Measurements from ENCODE around the gene NCOA7. TPM values are rescaled to one million over a fixed set of nuclear protein-coding genes. Genes with fewer than 3 reads are reported as not detected.

NCOA7 gene
- total and polyA plus RNA-seq, 2 of the 8 experiments (the other 6 are each of a cell fraction or from before 2014, with no cell fraction given), result 2.6 to 10.7 TPM

DNA sequence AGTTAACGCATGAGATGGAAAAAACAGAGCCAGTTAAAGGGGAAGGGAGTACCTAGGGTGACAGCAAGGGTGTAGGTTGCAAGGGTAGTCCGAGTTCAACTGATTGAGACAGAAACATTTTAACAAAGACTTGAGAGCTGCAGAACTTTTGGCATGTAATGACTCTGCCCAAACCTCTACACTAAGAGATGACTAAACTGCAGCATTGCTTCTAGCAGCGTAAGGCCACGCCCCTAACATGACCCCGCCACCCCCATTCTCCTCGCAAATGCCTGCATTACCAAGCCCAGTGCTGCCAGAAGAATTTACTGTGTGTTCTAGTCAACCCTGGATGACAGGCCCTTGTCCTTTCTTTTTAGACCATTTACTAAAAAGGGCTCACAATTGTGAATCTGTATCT, 159.5 kb downstream of the NCOA7 start (continued):
- TF ChIP-seq, protein P1, sequence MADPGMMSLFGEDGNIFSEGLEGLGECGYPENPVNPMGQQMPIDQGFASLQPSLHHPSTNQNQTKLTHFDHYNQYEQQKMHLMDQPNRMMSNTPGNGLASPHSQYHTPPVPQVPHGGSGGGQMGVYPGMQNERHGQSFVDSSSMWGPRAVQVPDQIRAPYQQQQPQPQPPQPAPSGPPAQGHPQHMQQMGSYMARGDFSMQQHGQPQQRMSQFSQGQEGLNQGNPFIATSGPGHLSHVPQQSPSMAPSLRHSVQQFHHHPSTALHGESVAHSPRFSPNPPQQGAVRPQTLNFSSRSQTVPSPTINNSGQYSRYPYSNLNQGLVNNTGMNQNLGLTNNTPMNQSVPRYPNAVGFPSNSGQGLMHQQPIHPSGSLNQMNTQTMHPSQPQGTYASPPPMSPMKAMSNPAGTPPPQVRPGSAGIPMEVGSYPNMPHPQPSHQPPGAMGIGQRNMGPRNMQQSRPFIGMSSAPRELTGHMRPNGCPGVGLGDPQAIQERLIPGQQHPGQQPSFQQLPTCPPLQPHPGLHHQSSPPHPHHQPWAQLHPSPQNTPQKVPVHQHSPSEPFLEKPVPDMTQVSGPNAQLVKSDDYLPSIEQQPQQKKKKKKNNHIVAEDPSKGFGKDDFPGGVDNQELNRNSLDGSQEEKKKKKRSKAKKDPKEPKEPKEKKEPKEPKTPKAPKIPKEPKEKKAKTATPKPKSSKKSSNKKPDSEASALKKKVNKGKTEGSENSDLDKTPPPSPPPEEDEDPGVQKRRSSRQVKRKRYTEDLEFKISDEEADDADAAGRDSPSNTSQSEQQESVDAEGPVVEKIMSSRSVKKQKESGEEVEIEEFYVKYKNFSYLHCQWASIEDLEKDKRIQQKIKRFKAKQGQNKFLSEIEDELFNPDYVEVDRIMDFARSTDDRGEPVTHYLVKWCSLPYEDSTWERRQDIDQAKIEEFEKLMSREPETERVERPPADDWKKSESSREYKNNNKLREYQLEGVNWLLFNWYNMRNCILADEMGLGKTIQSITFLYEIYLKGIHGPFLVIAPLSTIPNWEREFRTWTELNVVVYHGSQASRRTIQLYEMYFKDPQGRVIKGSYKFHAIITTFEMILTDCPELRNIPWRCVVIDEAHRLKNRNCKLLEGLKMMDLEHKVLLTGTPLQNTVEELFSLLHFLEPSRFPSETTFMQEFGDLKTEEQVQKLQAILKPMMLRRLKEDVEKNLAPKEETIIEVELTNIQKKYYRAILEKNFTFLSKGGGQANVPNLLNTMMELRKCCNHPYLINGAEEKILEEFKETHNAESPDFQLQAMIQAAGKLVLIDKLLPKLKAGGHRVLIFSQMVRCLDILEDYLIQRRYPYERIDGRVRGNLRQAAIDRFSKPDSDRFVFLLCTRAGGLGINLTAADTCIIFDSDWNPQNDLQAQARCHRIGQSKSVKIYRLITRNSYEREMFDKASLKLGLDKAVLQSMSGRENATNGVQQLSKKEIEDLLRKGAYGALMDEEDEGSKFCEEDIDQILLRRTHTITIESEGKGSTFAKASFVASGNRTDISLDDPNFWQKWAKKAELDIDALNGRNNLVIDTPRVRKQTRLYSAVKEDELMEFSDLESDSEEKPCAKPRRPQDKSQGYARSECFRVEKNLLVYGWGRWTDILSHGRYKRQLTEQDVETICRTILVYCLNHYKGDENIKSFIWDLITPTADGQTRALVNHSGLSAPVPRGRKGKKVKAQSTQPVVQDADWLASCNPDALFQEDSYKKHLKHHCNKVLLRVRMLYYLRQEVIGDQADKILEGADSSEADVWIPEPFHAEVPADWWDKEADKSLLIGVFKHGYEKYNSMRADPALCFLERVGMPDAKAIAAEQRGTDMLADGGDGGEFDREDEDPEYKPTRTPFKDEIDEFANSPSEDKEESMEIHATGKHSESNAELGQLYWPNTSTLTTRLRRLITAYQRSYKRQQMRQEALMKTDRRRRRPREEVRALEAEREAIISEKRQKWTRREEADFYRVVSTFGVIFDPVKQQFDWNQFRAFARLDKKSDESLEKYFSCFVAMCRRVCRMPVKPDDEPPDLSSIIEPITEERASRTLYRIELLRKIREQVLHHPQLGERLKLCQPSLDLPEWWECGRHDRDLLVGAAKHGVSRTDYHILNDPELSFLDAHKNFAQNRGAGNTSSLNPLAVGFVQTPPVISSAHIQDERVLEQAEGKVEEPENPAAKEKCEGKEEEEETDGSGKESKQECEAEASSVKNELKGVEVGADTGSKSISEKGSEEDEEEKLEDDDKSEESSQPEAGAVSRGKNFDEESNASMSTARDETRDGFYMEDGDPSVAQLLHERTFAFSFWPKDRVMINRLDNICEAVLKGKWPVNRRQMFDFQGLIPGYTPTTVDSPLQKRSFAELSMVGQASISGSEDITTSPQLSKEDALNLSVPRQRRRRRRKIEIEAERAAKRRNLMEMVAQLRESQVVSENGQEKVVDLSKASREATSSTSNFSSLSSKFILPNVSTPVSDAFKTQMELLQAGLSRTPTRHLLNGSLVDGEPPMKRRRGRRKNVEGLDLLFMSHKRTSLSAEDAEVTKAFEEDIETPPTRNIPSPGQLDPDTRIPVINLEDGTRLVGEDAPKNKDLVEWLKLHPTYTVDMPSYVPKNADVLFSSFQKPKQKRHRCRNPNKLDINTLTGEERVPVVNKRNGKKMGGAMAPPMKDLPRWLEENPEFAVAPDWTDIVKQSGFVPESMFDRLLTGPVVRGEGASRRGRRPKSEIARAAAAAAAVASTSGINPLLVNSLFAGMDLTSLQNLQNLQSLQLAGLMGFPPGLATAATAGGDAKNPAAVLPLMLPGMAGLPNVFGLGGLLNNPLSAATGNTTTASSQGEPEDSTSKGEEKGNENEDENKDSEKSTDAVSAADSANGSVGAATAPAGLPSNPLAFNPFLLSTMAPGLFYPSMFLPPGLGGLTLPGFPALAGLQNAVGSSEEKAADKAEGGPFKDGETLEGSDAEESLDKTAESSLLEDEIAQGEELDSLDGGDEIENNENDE (IDR thresholded peaks at IDR 0.05; ENCODE audit: insufficient replicate concordance, low read length), result no peak
- TF ChIP-seq TBP (IDR thresholded peaks at IDR 0.05; ENCODE audit: low read depth, low read length), result no peak
- no peak for TF ChIP-seq ASH2L (IDR thresholded peaks at IDR 0.05; ENCODE audit: low read length)
- no peak for TF ChIP-seq NRF1 (IDR thresholded peaks at IDR 0.05; ENCODE audit: low read depth, low read length)
- TF ChIP-seq GABPA (IDR thresholded peaks at IDR 0.05; ENCODE audit: borderline replicate concordance, insufficient read depth, low read length), result no peak
- TF ChIP-seq, protein P2, sequence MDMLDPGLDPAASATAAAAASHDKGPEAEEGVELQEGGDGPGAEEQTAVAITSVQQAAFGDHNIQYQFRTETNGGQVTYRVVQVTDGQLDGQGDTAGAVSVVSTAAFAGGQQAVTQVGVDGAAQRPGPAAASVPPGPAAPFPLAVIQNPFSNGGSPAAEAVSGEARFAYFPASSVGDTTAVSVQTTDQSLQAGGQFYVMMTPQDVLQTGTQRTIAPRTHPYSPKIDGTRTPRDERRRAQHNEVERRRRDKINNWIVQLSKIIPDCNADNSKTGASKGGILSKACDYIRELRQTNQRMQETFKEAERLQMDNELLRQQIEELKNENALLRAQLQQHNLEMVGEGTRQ (IDR thresholded peaks at IDR 0.05; ENCODE audit: low read length), result no peak
- TF ChIP-seq NANOG (IDR thresholded peaks at IDR 0.05; ENCODE audit: insufficient read depth, low read depth, low read length, poor library complexity, severe bottlenecking), result no peak
- TF ChIP-seq RXRA (IDR thresholded peaks at IDR 0.05; ENCODE audit: insufficient read depth, low read depth, low read length), result no peak
- TF ChIP-seq RNF2 (IDR thresholded peaks at IDR 0.05; ENCODE audit: borderline replicate concordance, low read depth, low read length, missing control alignments, poor library complexity, severe bottlenecking), result no peak
- no peak for TF ChIP-seq CREB1 (IDR thresholded peaks at IDR 0.05)
